Measurements from ENCODE around the gene KRTAP2-4. TPM values are rescaled to one million over a fixed set of nuclear protein-coding genes. Genes with fewer than 3 reads are reported as not detected.
"Not testable (repeated sequence)": the region's sequence is repeated elsewhere in the genome, so short reads cannot be mapped to it uniquely, and the experiment has no call there.

Gene KRTAP2-4, protein sequence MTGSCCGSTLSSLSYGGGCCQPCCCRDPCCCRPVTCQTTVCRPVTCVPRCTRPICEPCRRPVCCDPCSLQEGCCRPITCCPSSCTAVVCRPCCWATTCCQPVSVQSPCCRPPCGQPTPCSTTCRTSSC
- not detected in 2 replicates for total RNA-seq

GRCh38 chr17:41065829-41066624 is at the start of gene KRTAP2-4:
Gene KRTAP2-4 (minus strand): TSS chr17:41065879. CDS start chr17:41065845, 34 bp downstream.
- no peak for DNase-seq (ENCODE audit: extremely low read depth, low read depth, low spot score)

- no peak for DNase-seq (ENCODE audit: extremely low read depth, low read depth, low spot score)
Measured at GRCh38 chr17:41111151-41111885, 45.6 kb upstream of the KRTAP2-4 start.

DNA sequence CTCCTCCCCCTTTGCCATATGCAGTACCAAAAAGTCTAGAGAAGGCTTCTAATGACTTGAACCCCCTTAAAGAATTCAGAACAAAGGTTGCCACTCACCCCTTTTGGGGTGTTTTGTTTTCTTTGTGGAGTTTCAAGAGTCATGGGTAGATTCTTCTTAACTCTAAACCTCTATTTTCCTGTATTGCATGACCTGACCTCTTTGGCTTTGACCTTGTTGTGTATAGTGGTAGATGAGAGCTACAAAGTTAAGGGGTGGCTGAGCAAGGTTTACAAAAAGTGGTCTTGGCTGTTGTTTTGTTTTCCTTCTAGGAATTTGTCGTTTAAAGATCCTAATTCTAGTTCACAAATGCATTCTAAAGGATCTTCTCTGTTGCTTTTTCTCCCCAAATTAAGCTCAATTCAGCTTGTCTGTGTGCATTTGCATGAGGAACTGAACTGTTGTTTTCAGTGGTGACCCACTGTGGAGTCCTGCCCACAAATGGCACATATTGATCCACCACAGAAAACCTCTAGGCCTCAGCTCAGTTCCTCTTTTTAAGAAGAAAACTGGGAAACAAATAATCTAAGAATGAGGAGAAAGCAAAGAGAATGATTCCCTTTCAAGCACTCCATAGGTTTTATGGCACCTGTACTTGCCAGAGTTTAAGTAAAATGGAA is 43.2 kb upstream of the KRTAP2-4 start:
- not testable (repeated sequence) for DNase-seq (ENCODE audit: extremely low read depth, low read depth, low spot score)

GRCh38 chr17:41107941-41108450 is 42.3 kb upstream of the KRTAP2-4 start:
- no peak for DNase-seq (ENCODE audit: extremely low read depth, low read depth, low spot score)

- DNase-seq (ENCODE audit: extremely low read depth, low read depth, low spot score) = not testable (repeated sequence)
Measured at GRCh38 chr17:41105347-41105746, 39.7 kb upstream of the KRTAP2-4 start, which contains the start of gene KRTAP4-9. Gene KRTAP4-9 (plus strand): TSS chr17:41105389. CDS start chr17:41105389, 0 bp downstream.

- DNase-seq (ENCODE audit: extremely low read depth, low read depth, low spot score) = not testable (repeated sequence)
Measured at GRCh38 chr17:41104386-41105038, 38.8 kb upstream of the KRTAP2-4 start.

DNA sequence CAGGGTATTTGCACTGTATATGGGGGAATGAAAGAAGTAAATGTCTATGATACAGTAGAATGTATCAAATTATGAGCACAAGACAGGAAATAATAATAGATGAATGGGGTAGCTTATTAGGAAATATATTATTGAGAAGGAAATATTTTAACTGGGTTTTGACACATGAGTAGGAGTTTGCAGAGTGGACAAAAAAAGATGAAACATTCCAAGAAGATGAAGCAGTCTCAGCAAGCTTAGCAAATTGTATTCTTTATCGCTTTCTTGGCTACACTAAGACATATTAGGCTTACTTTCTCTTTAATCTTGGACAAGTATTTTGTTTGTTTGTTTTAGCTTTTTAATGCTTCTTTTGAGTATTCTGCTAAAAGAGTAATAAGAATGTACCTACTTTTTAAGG is 38.2 kb upstream of the KRTAP2-4 start:
- no peak for DNase-seq (ENCODE audit: extremely low read depth, low read depth, low spot score)

GRCh38 chr17:41101586-41102259 is 36.0 kb upstream of the KRTAP2-4 start, which contains the start of gene KRTAP4-16:
Gene KRTAP4-16 (minus strand): TSS chr17:41102209. CDS start chr17:41102209, 0 bp downstream.
- no peak for DNase-seq (ENCODE audit: extremely low read depth, low read depth, low spot score)

DNA sequence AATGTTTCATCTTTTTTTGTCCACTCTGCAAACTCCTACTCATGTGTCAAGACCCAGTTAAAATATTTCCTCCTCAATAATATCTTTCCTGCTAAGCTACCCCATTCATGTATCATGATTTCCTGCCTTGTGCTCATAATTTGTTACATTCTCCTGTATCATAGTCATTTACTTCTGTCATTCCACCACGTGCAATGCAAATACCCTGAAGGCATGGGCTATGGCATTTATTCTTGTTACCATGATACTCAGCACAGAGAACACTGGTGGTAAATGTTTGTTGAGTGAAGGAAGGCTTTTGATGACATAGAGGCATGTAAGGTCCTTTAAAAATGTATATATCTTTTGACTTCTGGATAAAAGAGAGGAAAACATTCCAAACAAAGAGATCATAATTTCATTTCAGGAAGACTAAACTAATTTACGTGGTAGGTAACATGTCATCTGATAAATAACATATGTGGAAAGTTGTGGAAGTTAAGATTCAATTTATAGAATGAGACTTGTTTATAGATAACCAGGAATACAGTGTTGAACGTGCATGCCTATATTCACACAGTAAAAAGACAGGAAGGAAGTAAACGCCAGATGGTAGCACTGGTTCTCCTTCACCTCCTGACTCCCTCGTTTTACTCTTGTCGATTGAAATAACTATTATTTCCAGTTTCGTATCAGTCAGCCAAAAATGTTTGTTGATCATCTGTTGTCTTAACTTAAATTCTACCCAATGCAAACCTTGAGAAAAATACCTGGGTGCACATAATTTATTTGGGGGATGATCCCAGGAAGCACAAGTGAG is 34.2 kb upstream of the KRTAP2-4 start:
- peak; percentile 22 for DNase-seq (ENCODE audit: extremely low read depth, low read depth, low spot score)

- DNase-seq (ENCODE audit: extremely low read depth, low read depth, low spot score) = no peak
Measured at GRCh38 chr17:41098481-41098880, 32.8 kb upstream of the KRTAP2-4 start.

DNA sequence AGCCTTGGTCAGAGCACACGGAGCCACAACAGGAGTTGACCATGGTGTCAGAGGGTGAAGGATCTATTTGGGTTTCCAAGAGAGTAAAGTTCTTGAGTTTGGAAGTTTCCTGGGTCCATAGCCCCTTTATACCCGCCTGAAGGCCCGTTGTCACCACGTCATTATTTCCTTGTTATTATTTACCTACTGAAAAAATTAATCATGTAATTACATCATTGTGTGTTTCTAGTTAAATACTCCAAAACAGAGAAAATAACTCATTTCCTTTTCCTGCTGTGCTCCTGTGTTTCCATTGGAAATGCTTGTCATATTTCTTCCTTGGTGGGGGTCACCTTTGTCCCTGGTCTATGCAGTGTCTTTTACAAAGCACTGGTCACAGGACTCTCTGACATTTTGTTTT is 32.4 kb upstream of the KRTAP2-4 start, which contains the start of gene KRTAP4-8:
TSS of gene KRTAP4-8 (minus strand) at position 101 of the 400 bp plus-strand sequence. CDS start at position 43, 58 bp downstream.
- no peak for DNase-seq (ENCODE audit: extremely low read depth, low read depth, low spot score)

DNA sequence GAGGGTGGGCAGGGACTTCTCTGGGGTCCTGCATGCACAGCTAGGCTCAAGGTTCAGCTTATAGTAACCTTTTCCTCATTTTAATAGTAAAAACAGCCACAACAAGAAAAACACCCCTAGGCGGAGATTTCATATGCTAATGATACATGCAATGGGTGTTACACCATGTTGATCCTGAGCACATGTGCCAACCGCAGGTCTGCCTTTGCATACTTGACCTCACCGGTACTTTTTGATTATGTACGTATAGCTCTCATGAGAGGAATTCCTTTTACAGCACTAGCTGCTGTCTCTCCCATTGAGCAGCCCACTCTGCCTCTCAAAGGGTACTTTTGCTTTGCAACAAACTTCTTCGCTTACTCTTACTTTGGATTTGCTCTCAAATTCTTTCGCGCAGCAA is 30.4 kb upstream of the KRTAP2-4 start:
- no peak for DNase-seq (ENCODE audit: extremely low read depth, low read depth, low spot score)

GRCh38 chr17:41088760-41089352 is 23.2 kb upstream of the KRTAP2-4 start:
- not testable (repeated sequence) for DNase-seq (ENCODE audit: extremely low read depth, low read depth, low spot score)

GRCh38 chr17:41084100-41084856 is 18.6 kb upstream of the KRTAP2-4 start, which contains the start of gene KRTAP4-7:
Gene KRTAP4-7 (plus strand): TSS chr17:41084150. CDS start chr17:41084207, 57 bp downstream.
- DNase-seq (ENCODE audit: extremely low read depth, low read depth, low spot score) = not testable (repeated sequence)

- not testable (repeated sequence) for DNase-seq (ENCODE audit: extremely low read depth, low read depth, low spot score)
Measured at GRCh38 chr17:41083427-41083826, 17.7 kb upstream of the KRTAP2-4 start.

GRCh38 chr17:41082626-41083025 is 16.9 kb upstream of the KRTAP2-4 start:
- DNase-seq (ENCODE audit: extremely low read depth, low read depth, low spot score) = no peak

- no peak for DNase-seq (ENCODE audit: extremely low read depth, low read depth, low spot score)
Measured at GRCh38 chr17:41076788-41077187, 11.1 kb upstream of the KRTAP2-4 start.
